HTERT RPE-1 (cell line): Measurements from ENCODE around the gene ASH1L.
"Not testable (repeated sequence)": the region's sequence is repeated elsewhere in the genome, so short reads cannot be mapped to it uniquely, and the experiment has no call there.

Source experiments
- in situ Hi-C: fragments of 300-500 bp; cut with MboI; formaldehyde crosslinking; loops from 4 replicates; pipeline ENCODE4 v1.14.3; 2020; ENCODE audit warnings: low sequenced_read_pairs

The ASH1L gene

GRCh38 chr1:155455588-155456195 is 106.9 kb downstream of the ASH1L start:
- in situ Hi-C loops, result no loop called here

GRCh38 chr1:155454096-155454495 is 108.5 kb downstream of the ASH1L start:
- in situ Hi-C loops, result no loop called here

GRCh38 chr1:155453141-155453540 is 109.5 kb downstream of the ASH1L start:
- in situ Hi-C loops, result no loop called here

- in situ Hi-C loops, result no loop called here
Measured at GRCh38 chr1:155451199-155451598, 111.4 kb downstream of the ASH1L start.

GRCh38 chr1:155442431-155442830 is 120.2 kb downstream of the ASH1L start:
- in situ Hi-C loops, result not testable (repeated sequence)

GRCh38 chr1:155437405-155437804 is 125.2 kb downstream of the ASH1L start:
- in situ Hi-C loops, result no loop called here

GRCh38 chr1:155433831-155434389 is 128.7 kb downstream of the ASH1L start:
- in situ Hi-C loops, result not testable (repeated sequence)

- in situ Hi-C loops, result not testable (repeated sequence)
Measured at GRCh38 chr1:155433128-155433830, 129.3 kb downstream of the ASH1L start.

- in situ Hi-C loops, result no loop called here
Measured at GRCh38 chr1:155424091-155424490, 138.5 kb downstream of the ASH1L start.

- in situ Hi-C loops, result no loop called here
Measured at GRCh38 chr1:155420788-155421187, 141.8 kb downstream of the ASH1L start.

- in situ Hi-C loops, result not testable (repeated sequence)
Measured at GRCh38 chr1:155411840-155412239, 150.8 kb downstream of the ASH1L start.

- in situ Hi-C loops, result no loop called here
Measured at GRCh38 chr1:155410931-155411330, 151.7 kb downstream of the ASH1L start.

GRCh38 chr1:155396874-155397476 is 165.6 kb downstream of the ASH1L start:
- in situ Hi-C loops, result no loop called here

- in situ Hi-C loops, result no loop called here
Measured at GRCh38 chr1:155392898-155393411, 169.6 kb downstream of the ASH1L start.

GRCh38 chr1:155389826-155390225 is 172.8 kb downstream of the ASH1L start:
- in situ Hi-C loops, result no loop called here

GRCh38 chr1:155385836-155386235 is 176.8 kb downstream of the ASH1L start:
- in situ Hi-C loops, result not testable (repeated sequence)

GRCh38 chr1:155383406-155383805 is 179.2 kb downstream of the ASH1L start:
- in situ Hi-C loops, result no loop called here

GRCh38 chr1:155379631-155380090 is 182.9 kb downstream of the ASH1L start:
- in situ Hi-C loops, result no loop called here

- in situ Hi-C loops, result no loop called here
Measured at GRCh38 chr1:155379180-155379579, 183.4 kb downstream of the ASH1L start.

- in situ Hi-C loops, result no loop called here
Measured at GRCh38 chr1:155360051-155360450, 202.6 kb downstream of the ASH1L start.

- in situ Hi-C loops, result no loop called here
Measured at GRCh38 chr1:155352631-155353030, 210.0 kb downstream of the ASH1L start.

- in situ Hi-C loops, result no loop called here
Measured at GRCh38 chr1:155342842-155343241, 219.8 kb downstream of the ASH1L start.
